ENCODE data around the gene GRK5.

GRCh38 chr10:119358152-119358512 lies 150.8 kb downstream of the GRK5 start:
- TF ChIP-seq CTCF (IDR thresholded peaks at IDR 0.05): no peak
- no peak for TF ChIP-seq POLR2A (IDR thresholded peaks at IDR 0.05)

Measured in lower leg skin (tissue), 3 donors.